ENCODE measurements around the gene EPS8.
"Not testable (repeated sequence)": the region's sequence is repeated elsewhere in the genome, so short reads cannot be mapped to it uniquely, and the experiment has no call there.

EPS8 gene

DNA sequence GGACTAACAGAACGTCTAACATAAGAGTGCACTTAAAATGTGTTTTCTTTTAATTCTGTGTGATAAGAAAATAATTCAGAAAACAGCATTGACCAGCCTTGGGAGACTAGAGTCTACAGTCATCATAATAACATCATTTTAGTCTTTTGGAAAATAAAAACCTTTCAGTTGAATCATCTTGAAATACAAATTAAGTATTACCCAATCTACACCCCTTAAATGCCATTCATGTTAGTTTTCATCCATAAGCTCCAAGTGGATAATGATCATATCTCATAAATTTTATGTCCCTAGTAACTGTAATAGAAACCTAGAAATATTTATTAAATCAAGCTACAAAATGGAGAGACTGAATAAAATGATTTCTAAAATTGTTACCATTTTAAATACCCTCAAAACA lies 32.4 kb downstream of the EPS8 start:
- no peak for DNase-seq (ENCODE audit: low spot score)

DNA sequence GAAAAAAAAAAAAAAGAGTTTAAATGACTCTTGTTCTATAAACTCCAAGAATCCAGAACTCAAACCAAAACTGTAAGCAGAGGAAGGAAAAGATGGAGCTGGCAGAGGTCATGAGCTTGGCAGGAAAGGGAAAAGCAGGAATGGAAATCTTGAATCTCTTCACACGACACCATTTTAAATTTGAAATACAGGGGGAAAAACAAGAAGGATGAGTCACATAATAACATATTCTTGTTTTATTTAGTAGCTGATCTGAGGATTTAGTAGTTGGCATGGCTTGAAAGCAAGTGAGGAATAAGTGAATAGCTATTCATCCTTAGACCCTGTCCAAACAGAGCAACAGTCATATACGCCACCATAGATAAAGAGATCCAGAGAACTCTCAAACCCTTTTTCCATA lies 35.0 kb downstream of the EPS8 start:
- DNase-seq (ENCODE audit: low spot score), result no peak

DNA sequence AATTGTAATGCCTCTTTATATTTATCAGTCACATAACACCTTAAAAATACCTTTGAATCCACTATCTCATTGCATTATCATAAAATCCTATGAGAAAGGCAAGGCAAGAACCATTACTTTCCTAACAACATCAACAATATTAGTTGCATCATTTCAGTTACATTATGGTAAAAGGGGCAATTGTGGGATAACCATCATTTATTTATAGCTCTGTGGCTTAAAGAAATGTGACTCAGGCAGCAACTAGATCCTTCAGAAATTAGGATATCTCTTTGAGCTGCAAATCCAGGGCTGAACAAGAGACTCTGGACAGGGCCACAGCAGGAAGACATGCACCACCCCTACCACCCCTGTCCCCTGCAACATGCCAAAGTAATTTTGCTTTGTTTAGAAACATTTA lies 36.4 kb downstream of the EPS8 start:
- DNase-seq (ENCODE audit: low spot score), result no peak

DNA sequence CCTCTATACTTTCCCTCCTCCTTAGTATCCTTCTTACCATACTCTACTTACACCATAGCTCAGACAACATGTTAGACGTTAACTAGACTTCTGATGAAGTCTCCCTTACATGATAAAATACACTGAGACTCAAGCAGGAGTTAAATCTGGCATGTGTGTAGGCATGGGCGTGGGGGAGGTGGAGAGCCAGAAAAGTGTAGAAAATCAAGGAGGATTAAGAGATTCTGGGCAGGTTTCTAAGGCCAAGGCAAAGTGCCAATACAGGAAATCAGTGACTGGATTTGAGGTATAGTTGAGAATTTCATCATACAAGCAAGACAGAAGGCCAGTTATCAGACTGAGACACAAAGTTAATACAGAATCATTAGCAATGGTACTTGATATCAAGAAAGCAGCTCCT lies 37.4 kb downstream of the EPS8 start:
- DNase-seq (ENCODE audit: low spot score), result no peak

DNA sequence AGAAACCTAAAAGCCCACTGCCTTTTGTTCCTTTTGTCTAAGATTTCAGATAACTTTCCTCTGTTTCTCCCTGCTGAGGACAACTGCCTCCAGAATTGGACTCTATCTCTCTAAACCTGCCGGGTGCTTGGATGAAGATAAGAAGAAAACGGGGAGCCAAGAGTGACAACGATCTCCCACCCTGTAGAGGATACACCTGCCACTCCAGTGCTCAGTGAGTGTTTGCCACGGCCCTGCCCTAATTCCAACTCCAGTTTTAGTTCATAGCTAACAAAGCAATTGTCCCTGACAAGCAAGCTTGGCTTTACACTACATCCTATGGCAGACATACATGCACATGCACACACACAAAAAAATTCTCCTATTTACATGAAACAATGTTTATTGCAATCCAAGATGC lies 39.3 kb downstream of the EPS8 start:
- DNase-seq (ENCODE audit: low spot score), result no peak

DNA sequence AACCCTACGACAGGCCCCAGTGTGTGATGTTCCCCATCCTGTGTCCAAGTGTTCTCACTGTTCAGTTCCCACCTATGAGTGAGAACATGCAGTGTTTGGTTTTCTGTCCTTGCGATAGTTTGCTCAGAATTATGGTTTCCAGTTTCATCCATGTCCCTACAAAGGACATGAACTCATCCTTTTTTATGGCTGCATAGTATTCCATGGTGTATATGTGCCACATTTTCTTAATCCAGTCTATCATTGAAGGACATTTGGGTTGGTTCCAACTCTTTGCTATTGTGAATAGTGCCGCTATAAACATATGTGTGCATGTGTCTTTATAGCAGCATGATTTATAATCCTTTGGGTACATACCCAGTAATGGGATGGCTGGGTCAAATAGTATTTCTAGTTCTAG lies 47.3 kb downstream of the EPS8 start:
- DNase-seq (ENCODE audit: low spot score), result not testable (repeated sequence)

DNA sequence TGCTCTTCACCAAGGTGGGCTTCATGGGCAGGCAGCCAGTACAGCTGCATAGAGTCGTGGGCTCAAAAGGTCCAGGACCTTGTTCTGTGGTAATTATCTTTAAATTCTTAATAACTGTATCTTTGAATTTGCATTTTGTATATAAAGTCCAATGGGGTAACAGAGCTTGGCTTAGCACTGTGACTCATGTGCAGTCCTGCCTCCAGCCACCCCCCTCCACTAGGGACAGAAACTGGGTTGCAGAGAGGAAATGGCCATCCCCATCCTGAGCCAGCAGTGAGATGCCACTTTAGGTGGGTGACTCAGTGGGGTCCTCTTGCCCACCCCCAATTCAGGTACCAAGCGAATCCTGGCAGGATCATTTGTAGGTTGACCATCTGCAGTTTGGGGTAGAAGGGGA lies 48.1 kb downstream of the EPS8 start:
- no peak for DNase-seq (ENCODE audit: low spot score)

DNA sequence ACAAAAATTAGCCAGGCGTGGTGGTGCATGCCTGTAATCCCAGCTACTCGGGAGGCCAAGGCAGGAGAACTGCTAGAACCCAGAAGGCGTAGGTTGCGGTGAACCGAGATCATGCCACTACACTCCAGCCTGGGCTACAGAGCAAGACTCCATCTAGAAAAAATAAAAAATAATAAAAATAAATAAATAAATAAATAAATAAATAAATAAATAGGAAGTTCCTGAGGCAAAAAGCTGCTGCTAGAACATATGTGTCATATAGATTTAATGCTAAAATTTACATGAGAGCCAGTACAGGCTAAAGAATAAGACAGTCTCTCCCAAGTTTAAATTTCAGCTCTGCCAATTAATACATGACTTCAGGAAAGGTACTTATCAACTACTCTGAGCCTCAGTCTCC lies 48.8 kb downstream of the EPS8 start:
- not testable (repeated sequence) for DNase-seq (ENCODE audit: low spot score)

DNA sequence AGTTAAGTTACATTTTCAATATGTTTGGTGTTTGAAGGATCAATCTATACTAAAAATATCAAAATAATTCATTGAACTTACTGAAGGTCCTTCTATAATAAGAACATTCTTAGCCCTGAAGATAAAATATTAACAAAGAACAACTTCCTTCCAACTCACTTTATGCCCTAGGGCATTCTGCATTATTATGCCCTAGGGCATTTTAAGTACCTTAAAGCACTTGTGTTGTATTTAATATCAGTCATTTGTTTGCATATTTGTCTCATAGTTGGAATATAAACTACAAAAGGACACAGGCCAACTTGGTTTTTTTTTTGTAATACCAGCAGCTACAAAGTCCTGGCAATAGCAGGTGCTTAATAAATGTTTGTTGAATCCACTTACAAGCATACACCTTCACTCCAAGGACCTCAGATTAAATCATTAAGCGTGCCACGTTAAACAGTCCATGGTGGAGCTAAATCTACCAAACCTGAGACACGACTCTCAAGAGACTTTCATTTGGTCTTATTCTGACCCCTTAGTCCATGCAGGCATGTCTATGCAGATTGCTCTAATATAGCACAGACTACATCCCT lies 50.7 kb downstream of the EPS8 start:
- DNase-seq (ENCODE audit: low spot score), result no peak

DNA sequence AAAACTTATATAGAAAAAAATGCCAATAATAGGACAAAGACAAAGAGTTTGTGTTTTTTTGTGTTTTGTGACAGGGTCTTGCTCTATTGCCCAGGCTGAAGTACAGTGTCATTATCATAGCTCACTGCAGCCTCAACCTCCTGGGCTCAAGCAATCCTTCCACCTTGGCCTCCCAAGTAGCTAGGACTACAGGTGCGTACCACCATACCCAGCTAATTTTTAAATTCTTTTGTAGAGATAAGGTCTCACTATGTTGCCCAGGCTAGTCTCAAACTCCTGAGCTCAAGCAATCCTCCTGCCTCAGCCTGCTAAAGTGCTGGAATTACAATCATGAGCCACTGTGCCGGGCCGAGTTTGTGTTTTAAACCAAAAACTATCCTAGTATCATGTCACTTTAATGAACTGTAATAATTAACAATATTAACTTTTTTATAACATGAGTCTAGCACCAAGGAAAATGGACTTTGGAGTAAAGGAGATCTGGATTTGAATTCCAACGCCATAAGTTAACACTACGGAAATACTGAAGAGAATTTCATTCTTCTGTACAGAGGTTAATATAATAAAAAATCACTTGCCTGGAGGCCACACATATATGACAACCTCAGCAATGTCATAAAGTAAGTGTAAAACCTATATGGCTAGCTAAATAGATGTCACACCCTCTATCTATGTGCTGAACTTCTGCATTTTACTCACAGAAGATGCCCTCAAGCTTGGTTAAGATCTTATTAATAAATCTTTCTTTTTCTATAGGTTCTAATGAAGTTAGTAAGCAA lies 53.2 kb downstream of the EPS8 start:
- no peak for DNase-seq (ENCODE audit: low spot score)

DNA sequence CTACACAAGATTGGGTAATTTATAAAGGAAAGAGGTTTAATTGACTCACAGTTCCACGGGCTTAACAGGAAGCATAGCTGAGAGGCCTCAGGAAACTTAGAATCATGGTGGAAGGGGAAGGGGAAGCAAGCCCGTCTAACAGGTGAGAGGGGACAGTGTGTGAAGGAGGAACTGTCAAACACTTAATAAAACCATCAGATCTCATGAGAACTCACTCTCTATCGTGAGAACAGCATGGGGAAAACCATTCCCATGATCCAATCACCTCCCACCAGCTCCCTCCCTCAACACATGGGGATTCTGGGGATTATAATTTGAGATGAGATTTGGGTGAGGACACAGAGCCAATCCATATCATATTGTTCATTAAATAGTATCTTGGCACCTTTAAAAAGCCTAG lies 56.1 kb downstream of the EPS8 start:
- no peak for DNase-seq (ENCODE audit: low spot score)

DNA sequence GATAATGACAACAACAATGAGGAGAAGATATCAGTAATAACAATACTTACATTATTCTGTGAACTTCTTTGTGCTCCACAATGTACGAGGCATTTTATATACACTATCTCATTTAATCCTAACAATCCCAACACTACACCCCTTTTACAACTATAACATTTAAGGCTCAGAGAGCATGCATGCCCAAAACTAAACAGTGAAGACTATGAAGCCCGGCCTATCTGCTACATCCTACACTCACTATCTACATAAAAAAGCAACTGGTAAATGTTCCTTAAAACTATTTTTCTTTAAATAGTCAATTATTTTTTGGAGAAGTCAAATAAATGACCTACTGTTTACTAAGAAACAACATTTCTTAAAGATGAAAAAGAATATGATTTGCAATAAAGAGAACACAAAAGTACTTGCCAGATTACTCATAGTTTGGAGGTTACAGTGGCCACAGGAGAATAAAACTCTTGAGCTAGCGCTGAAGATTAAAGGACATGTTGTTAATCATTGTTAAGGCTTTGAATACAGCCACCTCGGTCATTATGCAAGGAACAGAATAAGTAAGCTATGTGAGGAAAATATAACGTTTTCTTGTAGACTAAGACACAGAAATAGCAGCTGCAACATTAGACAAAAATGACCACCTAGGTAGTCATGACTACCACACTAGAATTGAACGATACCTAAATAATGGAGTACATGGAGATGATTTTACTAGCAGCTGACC lies 56.7 kb downstream of the EPS8 start:
- no peak for DNase-seq (ENCODE audit: low spot score)

DNA sequence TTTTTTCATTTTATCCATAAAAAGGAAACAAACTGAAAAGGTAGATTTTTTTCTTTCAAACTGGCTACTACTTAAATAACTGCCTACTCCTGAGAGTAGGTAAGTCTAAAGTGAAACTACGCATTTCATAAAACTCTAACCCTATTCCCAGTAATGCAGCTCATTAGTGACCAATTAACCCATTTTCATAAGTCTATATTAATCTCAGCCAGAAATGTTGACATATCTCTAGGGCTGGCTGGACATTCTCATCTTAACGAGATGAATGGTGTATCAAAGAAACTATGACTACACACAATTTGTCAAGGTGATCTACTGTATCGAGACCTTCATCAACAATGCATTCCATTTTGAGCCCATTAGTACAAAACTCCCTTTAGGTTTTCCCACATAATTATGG lies 57.2 kb downstream of the EPS8 start:
- no peak for DNase-seq (ENCODE audit: low spot score)

DNA sequence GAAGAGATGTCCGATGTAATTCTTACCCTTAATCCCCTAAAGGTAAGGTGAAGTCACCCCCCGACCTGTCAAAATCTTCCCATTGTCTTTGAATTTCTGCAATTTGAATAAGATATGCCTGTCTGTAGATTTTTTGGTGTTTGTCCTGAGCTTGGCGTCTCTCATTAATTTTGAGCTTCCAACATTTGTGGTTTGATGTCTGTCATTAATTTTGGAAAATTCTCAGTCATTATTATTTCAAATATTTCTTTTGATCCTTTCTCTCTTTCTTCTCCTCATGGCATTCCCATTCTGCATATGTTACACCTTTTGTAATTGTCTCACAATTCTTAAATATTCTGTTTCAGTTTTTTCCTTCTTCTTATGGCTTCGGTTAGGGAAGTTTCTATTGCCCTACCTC lies 60.1 kb downstream of the EPS8 start:
- no peak for DNase-seq (ENCODE audit: low spot score)

DNA sequence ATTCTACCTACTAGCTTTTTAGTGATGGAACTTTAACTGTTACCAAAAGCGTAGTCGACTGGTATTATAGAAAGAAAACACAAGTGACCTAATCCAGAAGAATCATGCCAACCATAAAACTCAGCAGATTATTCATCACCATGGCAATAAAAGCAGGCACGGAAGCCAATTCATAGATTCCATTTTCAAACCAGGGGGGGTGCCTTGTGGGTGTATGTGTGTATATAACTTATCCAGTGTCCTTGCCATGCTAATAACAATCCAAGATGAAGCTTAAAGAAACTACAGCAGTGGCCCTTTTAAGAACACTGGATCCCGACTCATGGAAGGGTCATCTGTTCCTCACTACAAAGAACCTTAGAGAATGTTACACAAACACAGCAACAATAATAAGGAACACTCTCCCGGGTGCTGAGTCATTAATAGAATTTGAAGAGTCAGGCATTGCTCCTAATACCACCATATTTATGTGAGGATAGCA lies 61.0 kb downstream of the EPS8 start:
- peak; percentile 15 for DNase-seq (ENCODE audit: low spot score)

DNA sequence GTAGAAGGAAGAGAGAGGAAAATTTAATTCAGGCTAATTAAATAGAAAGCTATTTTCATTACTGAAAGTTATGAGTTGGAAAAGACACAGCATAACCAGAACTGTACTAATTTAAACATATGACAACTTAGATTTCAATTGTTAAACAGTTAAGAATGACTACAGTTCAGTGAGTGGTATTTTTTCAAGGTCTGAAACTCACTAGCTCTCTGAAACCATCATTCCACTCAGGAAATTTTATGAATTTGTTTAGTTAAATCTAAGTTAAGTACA lies 62.4 kb downstream of the EPS8 start:
- DNase-seq (ENCODE audit: low spot score), result no peak

DNA sequence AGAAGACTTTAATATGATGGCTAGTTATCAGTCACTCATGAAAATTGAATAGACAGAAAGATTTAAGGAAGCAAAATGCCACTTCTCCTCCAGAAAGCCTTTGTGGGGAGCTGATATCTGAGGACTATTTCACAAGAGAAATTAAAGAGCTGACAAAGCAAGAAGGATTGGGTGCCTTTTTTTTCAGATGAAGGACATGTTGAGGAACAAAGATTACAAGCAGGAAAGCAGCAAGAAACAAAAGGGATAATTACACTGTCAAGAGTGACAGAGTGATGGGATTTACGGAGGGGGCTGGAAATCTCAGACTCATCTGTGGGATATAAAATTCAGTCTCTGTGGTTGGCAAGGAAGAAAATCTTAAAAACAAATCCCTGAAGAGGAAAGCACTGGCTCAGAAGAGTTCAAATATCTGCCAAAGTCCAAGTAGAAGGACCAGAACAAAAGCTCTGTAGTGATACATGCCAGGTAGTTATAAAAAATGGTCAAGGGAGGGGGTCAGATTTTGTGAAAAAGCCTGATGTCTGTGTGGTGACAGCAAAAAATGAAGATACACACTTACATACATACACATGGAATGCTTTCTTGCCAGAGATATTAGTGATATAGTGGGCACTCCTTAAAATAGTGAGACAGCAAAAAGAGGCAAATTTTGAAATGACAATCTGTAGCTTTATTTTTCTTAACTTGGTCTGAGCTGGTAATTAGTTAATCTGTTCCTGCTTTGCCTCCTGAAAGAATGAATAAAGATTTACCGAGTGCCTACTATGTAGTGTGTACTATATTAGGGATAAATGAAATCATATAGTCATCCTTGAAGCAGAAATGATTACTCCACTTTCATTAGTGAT lies 62.9 kb downstream of the EPS8 start:
- no peak for DNase-seq (ENCODE audit: low spot score)

DNA sequence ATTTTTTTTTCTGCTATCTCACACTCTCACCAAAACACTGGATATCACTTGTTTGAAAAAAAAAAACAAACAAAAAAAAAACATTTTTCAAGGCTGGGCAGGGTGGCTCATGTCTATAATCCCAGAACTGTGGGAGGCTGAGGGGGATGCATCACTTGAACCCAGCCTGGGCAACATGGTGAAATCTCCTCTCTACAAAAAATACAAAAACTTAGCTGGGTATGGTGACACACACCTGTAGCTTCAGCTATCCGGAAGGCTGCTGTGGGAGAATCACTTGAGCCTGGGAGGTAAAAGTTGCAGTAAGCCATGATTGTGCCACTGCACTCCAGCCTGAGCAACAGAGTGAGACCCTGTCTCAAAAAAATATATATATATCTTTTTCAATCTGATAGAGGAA lies 66.2 kb downstream of the EPS8 start:
- no peak for DNase-seq (ENCODE audit: low spot score)

DNA sequence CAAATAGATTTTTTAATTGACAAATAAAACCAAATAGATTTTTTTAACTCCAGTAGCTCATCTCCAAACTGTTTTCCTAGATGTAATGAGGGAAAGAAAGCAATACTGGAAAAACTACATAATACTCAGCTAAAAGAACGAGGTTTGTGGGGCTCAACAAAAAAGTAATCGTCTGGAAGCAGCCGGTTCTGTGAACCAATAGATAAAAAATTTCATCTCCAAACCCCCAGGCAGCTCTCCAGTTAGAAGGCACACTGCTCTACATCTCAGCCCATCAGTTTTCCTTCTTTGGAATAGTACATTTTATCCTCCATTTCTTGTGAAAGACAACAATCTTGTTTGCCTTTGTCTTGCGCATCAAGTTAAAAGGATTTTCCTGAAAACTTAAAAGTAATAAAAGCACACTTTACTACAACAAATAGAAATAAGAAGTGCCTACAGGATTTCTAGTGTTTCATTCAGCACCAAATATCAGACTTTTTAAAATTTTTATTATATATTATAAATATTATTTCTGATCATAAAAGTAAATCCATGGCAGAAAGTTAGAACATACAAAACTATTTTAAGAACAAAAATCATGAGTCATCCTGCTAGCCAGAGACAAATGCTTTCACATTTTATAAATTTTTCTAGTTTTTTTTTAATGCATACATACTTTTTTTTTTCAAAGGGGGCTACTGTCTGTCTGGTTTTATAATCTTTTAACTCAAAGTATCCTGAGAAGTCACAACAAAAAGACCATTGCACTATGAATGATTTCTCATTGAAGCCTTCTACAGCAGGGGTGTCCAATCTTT lies 67.7 kb downstream of the EPS8 start:
- DNase-seq (ENCODE audit: low spot score), result no peak

DNA sequence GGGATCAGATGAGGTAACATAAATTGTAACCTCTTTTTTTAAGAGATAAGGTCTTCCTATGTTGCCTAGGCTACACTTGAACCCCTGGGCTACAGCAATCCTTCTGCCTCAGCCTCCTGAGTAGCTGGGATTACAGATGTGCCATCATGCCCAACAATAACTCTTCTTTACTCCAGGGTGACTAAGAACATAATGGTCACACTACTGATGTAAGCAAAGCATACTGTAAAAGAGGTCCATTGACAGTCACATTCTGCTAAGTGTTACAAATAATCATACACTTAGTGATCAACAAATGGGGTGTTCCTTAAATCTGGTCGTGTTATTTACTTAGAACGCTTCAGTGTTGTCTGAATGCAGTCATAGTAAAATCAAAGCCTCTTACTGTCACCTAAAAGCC lies 68.9 kb downstream of the EPS8 start:
- no peak for DNase-seq (ENCODE audit: low spot score)

DNA sequence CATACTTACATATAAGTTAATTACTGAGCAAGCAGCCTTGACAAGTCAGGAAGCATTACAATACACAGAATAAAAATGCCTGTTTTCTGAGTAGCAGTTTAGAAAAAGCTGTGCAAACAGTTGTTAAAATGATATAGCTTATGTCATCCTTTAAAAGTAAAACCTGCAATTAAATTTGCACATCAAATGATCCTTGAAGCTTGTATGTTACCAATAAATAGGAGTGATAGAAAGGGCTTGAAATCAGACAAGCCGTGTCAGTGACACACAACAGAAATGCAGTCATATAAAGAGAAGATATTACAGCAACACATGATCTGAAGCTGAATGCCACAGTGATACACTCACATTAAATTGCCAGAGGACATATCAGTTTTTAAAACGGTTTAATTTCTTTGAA lies 70.0 kb downstream of the EPS8 start:
- DNase-seq (ENCODE audit: low spot score), result no peak
